ENCODE measurements around the gene CDX1.

GRCh38 chr5:150224483-150225027, 58.0 kb downstream of the CDX1 start:
- TF ChIP-seq CTCF (IDR thresholded peaks at IDR 0.05) = no peak
- TF ChIP-seq POLR2AphosphoS5 (IDR thresholded peaks at IDR 0.05) = no peak
- TF ChIP-seq POLR2A (IDR thresholded peaks at IDR 0.05) = no peak
- no peak for TF ChIP-seq EP300 (IDR thresholded peaks at IDR 0.05)
